Femur (tissue), 1 donor: ENCODE measurements around the gene FAM53B.

ENCODE experiments used
- DNase-seq: peaks from one replicate; pipeline ENCODE4 v3.0.0-alpha.2; 2017

The FAM53B gene

GRCh38 chr10:124658591-124659242, 85.5 kb downstream of the FAM53B start:
- DNase-seq, result no peak

- DNase-seq, result peak; percentile 63
Measured at GRCh38 chr10:124657806-124658205, 86.4 kb downstream of the FAM53B start.

- no peak for DNase-seq
Measured at GRCh38 chr10:124656541-124656940, 87.6 kb downstream of the FAM53B start.

- no peak for DNase-seq
Measured at GRCh38 chr10:124656113-124656490, 88.1 kb downstream of the FAM53B start.

GRCh38 chr10:124655191-124656112, 88.7 kb downstream of the FAM53B start:
- DNase-seq, result no peak

- no peak for DNase-seq
Measured at GRCh38 chr10:124654686-124655085, 89.5 kb downstream of the FAM53B start.

GRCh38 chr10:124653811-124654651, 90.1 kb downstream of the FAM53B start:
- DNase-seq, result no peak

GRCh38 chr10:124653311-124653710, 90.9 kb downstream of the FAM53B start:
- no peak for DNase-seq

- no peak for DNase-seq
Measured at GRCh38 chr10:124652701-124653100, 91.5 kb downstream of the FAM53B start.

GRCh38 chr10:124652200-124652599, 92.0 kb downstream of the FAM53B start:
- no peak for DNase-seq

- no peak for DNase-seq
Measured at GRCh38 chr10:124651402-124651891, 92.7 kb downstream of the FAM53B start.

GRCh38 chr10:124650820-124651401, 93.3 kb downstream of the FAM53B start:
- no peak for DNase-seq

- DNase-seq, result no peak
Measured at GRCh38 chr10:124650263-124650662, 93.9 kb downstream of the FAM53B start.

GRCh38 chr10:124649214-124649613, 95.0 kb downstream of the FAM53B start:
- DNase-seq, result peak; percentile 64

- DNase-seq, result peak; percentile 88
Measured at GRCh38 chr10:124648738-124649137, 95.4 kb downstream of the FAM53B start.

- DNase-seq, result no peak
Measured at GRCh38 chr10:124648131-124648475, 96.1 kb downstream of the FAM53B start.

GRCh38 chr10:124647421-124648130, 96.6 kb downstream of the FAM53B start:
- DNase-seq, result peak; percentile 81

- DNase-seq, result no peak
Measured at GRCh38 chr10:124646483-124647352, 97.5 kb downstream of the FAM53B start.

GRCh38 chr10:124645467-124646095, 98.6 kb downstream of the FAM53B start:
- DNase-seq, result no peak

- DNase-seq, result no peak
Measured at GRCh38 chr10:124644771-124645415, 99.3 kb downstream of the FAM53B start.
